Body of pancreas (tissue), 4 donors: ENCODE results near the gene TIGD2. TPM values are rescaled to one million over a fixed set of nuclear protein-coding genes. Genes with fewer than 3 reads are reported as not detected.

Experiments used
- ATAC-seq: fragments of 150-250 bp; one replicate; pipeline ENCODE4 v1.9.1; 2016
- DNase-seq, 4 donors: peaks; one replicate each; pipeline ENCODE4 v3.0.0-alpha.2; 2019
- H3K27ac ChIP-seq, 4 donors: fragments of 200-600 bp; sonication (generic); 1 replicate in 3 of 4; 2 replicates in 1 of 4; pipeline versions ENCODE4 v1.5.1 to v1.6.1; 2016 to 2019; ENCODE audit warnings: mild to moderate bottlenecking in 1 of 4, mixed read lengths in 1 of 4, moderate library complexity in 1 of 4
- H3K27me3 ChIP-seq, 2 donors: fragments of 200-600 bp; sonication (generic); one replicate each; pipeline ENCODE4 v1.6.0; 2016; ENCODE audit warnings: mild to moderate bottlenecking in 1 of 2
- H3K36me3 ChIP-seq, 2 donors: fragments of 200-600 bp; sonication (generic); replicated peaks in 1 of 2; 2 replicates each; pipeline ENCODE4 v1.5.1; 2016; ENCODE audit warnings: low read depth in 2 of 2; ENCODE audit not compliant: insufficient read depth in 1 of 2
- H3K4me1 ChIP-seq: fragments of 200-600 bp; sonication (generic); one replicate; pipeline ENCODE4 v1.6.0; 2016
- H3K4me3 ChIP-seq, 2 donors: fragments of 200-600 bp; sonication (generic); 1 replicate in 1 of 2; 2 replicates in 1 of 2; pipeline ENCODE4 v1.5.1; 2016 to 2019
- H3K9me3 ChIP-seq, 3 donors: fragments of 200-600 bp; sonication (generic); 1 replicate in 2 of 3; 2 replicates in 1 of 3; pipeline ENCODE4 v1.5.1; 2016
- POLR2A ChIP-seq, 3 donors: fragments of 450-650 bp; IDR thresholded peaks; one replicate each; pipeline ENCODE4 v1.6.1; 2016; ENCODE audit warnings: antibody characterized with exemption in 3 of 3, mild to moderate bottlenecking in 2 of 3
- WGBS, 2 donors: methylation state at CpG; one replicate each; pipeline ENCODE4 v1.1.5; 2017; 5-methylcytosine and 5-hydroxymethylcytosine counted together
- intact Hi-C: fragments of 100-400 bp; cut with DNase I; formaldehyde crosslinking; loops from one replicate; pipeline ENCODE4 v1.15.1; 2023
- total RNA-seq, 2 donors: library from RNA; depleted of rRNA; stranded (reverse); fragments of >200 nt; gene quantifications; one replicate each; pipeline ENCODE4 v1.1.0, GENCODE V29; 2016
- TF ChIP-seq, protein P1 (sequence below), 7 experiments: fragments of 450-650 bp in 4 of 7; fragments of 200-600 bp in 3 of 7; sonication (generic) in 3 of 7; IDR thresholded peaks; one replicate each; pipeline ENCODE4 v1.5.1; 2016 to 2019; ENCODE audit warnings: antibody characterized with exemption in 7 of 7

Gene TIGD2
- total RNA-seq, 2 donors from 2014 or later = 0.99 to 3.6 TPM

DNA sequence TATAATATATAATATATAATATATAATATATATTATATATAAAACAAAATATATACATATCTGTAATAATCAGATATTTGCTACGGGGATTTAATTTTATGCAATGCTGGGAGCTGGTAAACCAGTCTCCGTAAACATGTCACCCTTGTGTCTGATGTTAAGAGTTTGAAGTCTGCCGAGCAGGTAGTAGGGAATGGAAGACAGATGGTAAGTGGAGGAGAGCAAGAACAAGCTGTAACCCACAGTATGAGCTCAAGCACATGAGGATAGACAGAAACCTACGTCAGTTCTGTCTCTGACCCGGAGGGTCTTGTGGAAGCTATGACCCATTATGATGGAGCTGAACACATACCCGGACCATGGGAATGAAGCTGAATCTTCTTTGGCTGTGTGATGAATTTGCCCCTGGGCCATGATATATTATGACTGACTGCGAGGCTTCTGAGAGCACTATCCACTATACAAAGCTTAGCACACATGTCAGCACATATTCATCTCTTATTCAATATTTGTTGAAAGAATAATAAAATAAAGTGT is 46.2 kb downstream of the TIGD2 start:
- Histone ChIP-seq H3K9me3 (no peaks in the 10 kb centered on the region), H3K36me3 (no peaks in the 10 kb centered on the region), H3K27me3 (peaks cover 0 to 3% of the 10 kb centered on the region in 2 donors), H3K4me1 (no peaks in the 10 kb centered on the region), H3K4me3 (no peak overlapping the region), H3K27ac (no peak overlapping the region)
- 76 to 77% methylated on average over 7 of the region's 7 CpGs for WGBS, 2 donors
- no peak for ATAC-seq
- TF ChIP-seq, protein P1, sequence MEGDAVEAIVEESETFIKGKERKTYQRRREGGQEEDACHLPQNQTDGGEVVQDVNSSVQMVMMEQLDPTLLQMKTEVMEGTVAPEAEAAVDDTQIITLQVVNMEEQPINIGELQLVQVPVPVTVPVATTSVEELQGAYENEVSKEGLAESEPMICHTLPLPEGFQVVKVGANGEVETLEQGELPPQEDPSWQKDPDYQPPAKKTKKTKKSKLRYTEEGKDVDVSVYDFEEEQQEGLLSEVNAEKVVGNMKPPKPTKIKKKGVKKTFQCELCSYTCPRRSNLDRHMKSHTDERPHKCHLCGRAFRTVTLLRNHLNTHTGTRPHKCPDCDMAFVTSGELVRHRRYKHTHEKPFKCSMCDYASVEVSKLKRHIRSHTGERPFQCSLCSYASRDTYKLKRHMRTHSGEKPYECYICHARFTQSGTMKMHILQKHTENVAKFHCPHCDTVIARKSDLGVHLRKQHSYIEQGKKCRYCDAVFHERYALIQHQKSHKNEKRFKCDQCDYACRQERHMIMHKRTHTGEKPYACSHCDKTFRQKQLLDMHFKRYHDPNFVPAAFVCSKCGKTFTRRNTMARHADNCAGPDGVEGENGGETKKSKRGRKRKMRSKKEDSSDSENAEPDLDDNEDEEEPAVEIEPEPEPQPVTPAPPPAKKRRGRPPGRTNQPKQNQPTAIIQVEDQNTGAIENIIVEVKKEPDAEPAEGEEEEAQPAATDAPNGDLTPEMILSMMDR (IDR thresholded peaks at IDR 0.05) = no peak
- TF ChIP-seq POLR2A (IDR thresholded peaks at IDR 0.05) = no peak
- intact Hi-C loops = no loop called here
- DNase-seq = no peak

DNA sequence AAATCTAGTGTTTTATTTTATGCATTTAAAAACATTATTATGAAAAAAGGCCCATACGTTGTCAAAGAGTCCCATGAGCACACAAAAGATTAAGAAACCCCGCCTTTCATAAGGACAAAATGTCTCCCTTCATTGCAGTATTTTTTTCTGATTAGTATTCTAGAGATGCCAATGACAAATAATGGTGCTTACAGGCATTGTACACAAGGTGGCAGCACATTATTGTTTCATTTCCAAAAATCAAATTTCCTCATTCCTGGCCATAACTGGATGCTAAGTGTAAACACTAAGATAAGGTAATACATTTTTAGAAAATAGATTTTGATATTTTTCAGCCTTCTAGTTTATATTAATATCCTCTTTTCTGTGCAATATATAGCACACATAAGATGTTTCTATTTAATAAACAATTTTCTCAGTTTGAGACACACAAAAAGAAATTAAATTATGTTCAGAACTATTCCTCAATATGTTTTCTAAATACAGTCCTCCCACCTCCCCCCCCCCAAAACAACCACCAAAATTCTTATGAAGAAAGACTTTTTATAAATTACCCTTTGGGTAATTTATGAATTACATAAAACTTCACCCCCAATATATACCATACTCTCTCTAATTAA is 47.7 kb downstream of the TIGD2 start:
- Histone ChIP-seq H3K36me3 (no peaks in the 10 kb centered on the region), H3K9me3 (no peaks in the 10 kb centered on the region), H3K27me3 (peaks cover 0 to 3% of the 10 kb centered on the region in 2 donors), H3K4me3 (no peak overlapping the region), H3K4me1 (no peaks in the 10 kb centered on the region), H3K27ac (no peak overlapping the region)
- ATAC-seq = peak; percentile 90
- peak in 3 of 4 donors; percentile 21 to 23 (median 23) for DNase-seq
- intact Hi-C loops = no loop called here
- TF ChIP-seq, protein P1 (IDR thresholded peaks at IDR 0.05) = peak; percentile 53 to 91 (median 81)
- TF ChIP-seq POLR2A (IDR thresholded peaks at IDR 0.05) = no peak
- WGBS, 2 donors = 1 to 4% methylated on average over 2 of the region's 2 CpGs

DNA sequence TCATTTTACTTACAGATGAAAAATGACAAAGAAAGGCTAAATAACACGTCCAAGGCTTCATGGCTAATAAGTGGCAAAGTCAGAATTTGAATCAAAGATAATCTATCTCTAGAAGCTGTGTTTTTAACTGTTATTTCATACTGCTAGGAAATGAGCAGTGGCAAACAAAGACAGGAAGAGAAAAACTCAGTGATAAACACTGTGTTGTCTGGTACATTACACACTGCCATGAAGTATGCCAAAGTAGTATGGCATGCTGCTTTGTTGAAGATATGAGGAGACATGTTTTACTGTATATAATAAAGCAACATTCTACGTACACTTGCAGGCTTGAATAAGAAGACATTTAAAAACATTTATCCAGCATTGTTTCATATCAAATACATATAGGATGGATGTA is 49.5 kb downstream of the TIGD2 start:
- H3K27ac ChIP-seq = no peak overlapping the region
- TF ChIP-seq POLR2A (IDR thresholded peaks at IDR 0.05) = no peak
- TF ChIP-seq, protein P1 (IDR thresholded peaks at IDR 0.05) = no peak
- H3K4me3 ChIP-seq = no peak overlapping the region
- intact Hi-C loops = loop anchor here (10.0 kb wide), 2 partner anchors 54 to 274 kb away; no protein-coding TSS in a partner anchor
- no peak for DNase-seq
- no peaks in the 10 kb centered on the region for H3K9me3 ChIP-seq
- H3K27me3 ChIP-seq = peaks cover 0 to 3% of the 10 kb centered on the region in 2 donors
- H3K36me3 ChIP-seq = no peaks in the 10 kb centered on the region
- 69 to 73% methylated on average over 2 of the region's 2 CpGs for WGBS, 2 donors
- no peaks in the 10 kb centered on the region for H3K4me1 ChIP-seq
- ATAC-seq = no peak

DNA sequence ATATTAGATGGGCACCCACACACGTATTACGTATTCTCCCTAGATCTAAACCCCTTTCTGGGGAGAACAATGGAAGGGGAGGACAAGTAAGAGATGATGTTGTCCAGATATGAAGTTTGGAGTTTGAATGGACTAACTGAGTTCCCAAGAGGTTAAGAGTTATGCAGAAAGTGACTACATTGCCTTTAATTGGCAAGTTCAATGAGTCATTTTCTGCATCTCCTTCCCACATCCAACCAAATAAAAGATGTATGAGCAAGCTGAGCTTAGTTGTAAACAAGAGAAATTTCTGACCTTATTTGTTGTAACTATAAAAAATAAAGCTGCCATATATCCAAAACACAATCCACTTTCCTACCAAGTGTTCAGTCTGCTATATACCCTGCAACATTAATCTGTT is 50.5 kb downstream of the TIGD2 start:
- TF ChIP-seq, protein P1 (IDR thresholded peaks at IDR 0.05) = no peak
- no peaks in the 10 kb centered on the region for H3K9me3 ChIP-seq
- 65 to 82% methylated on average over 2 of the region's 2 CpGs for WGBS, 2 donors
- no peaks in the 10 kb centered on the region for H3K36me3 ChIP-seq
- no peak overlapping the region for H3K27ac ChIP-seq
- no peak overlapping the region for H3K4me3 ChIP-seq
- H3K27me3 ChIP-seq = no peaks in the 10 kb centered on the region
- intact Hi-C loops = loop anchor here (10.0 kb wide), 2 partner anchors 53 to 273 kb away; no protein-coding TSS in a partner anchor
- ATAC-seq = no peak
- DNase-seq = no peak
- H3K4me1 ChIP-seq = no peaks in the 10 kb centered on the region

DNA sequence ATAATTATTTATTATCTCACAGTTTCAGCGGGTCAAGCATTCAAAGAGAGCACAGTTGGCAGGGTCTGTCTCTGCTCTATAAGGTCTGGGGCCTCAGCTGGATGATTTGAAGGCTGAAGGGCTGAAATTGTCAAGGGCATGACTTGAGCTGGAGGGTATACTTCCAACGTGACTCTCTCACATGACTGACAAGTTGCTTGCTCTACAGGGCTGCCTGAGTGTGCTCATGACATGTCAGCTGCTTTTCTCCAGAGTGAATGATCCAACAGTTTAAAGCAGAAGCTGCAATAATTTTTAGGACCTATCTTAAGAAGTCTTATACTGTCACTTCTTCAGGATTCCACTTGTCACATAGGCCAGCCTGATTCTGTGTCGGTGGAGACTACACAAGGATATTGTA is 51.2 kb downstream of the TIGD2 start:
- Histone ChIP-seq H3K4me3 (no peak overlapping the region), H3K4me1 (no peaks in the 10 kb centered on the region), H3K9me3 (no peaks in the 10 kb centered on the region), H3K27ac (no peak overlapping the region), H3K27me3 (no peaks in the 10 kb centered on the region), H3K36me3 (no peaks in the 10 kb centered on the region)
- no peak for DNase-seq
- ATAC-seq = no peak
- WGBS, 2 donors = 61 to 69% methylated on average over 3 of the region's 3 CpGs
- intact Hi-C loops = loop anchor here (10.0 kb wide), 2 partner anchors 52 to 272 kb away; no protein-coding TSS in a partner anchor
- TF ChIP-seq, protein P1 (IDR thresholded peaks at IDR 0.05) = no peak
- TF ChIP-seq POLR2A (IDR thresholded peaks at IDR 0.05) = no peak
